HG03066 (cell line): ENCODE measurements around the gene SLC4A3.
A peak's percentile ranks its signal among the peaks of the same experiment; 100 is the strongest.
"Not testable (repeated sequence)": the region's sequence is repeated elsewhere in the genome, so short reads cannot be mapped to it uniquely, and the experiment has no call there.

Experiments
- ATAC-seq: cut with Tn5 transposase; IDR thresholded peaks from one replicate; pipeline ENCODE4 v1.9.1; 2021; ENCODE audit warnings: low read depth; ENCODE audit not compliant: unreplicated experiment

Gene SLC4A3

DNA sequence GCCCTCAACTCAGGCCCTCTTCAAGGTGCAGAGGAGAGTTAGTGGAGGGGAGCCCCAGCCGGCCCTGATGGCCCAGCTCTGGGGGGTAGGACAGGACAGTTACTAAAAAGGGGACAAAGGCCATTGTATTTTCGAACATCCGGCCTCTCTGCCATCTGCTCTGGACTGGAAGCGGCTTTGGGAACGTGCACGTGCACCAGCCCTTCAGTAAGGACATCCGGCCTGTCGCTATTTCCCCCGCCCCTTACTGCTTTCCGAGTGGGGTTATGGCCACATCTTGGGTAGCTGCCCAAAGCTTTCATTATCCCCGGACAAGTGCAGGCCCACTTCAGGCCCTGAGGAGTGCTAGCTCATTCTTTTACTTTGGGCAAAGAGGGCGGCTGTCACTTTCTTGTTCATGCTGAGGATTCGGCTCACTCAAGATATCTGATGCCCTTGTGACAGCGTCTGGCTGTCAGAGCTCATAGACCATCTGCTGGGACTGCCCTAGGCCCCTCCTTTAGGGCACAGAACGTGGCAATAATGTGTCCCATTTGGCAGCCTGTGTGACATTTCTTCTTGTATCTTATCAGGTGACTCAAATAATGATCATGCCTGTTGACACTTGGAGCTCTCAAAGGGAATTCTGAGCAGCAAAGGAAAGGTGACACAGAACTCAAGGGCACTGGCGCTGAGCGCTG is 17.5 kb downstream of the SLC4A3 start:
- ATAC-seq, result no peak

DNA sequence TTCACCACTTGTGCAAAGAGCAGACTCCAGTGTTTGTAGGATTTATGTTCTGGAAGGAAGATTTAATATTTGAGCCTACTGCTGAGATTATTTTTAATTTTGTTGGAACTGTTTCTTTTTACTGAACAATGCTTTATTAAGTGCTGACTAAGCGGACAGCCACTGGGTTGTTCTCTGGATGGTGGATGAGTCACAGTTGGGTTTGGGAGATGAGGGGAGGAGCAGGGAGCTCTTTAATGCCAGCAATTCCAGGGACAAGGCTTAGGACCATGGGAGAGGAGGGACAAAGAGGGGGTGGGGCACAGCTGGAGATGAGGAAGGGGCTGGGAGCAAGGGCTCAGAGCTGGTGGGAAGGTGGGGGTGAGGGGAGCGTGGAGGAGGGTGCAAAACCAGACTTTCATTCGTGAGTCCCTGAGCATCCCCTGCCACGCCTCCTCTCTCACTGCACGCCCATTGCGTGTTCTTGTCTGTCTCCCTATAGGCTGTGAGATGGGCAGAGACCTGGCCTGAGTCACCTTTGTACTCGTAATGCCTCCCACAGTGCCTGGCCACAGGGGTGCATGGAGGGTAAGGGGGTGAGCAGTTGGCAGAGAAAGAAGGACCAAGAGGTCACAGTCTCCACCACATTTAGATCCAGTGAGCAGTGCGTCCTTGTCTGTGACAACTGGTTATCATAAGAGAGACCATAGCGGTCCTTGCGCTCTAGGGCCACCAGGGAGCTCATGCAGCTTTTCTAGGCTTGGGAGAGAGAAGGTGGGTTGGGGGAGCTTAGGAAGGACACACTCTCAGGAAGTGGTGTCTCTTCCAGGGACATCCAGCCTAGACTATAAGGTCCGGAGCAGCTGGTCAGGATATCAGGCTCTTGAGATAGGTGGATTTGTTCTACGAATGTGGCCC is 18.4 kb downstream of the SLC4A3 start:
- ATAC-seq, result no peak

DNA sequence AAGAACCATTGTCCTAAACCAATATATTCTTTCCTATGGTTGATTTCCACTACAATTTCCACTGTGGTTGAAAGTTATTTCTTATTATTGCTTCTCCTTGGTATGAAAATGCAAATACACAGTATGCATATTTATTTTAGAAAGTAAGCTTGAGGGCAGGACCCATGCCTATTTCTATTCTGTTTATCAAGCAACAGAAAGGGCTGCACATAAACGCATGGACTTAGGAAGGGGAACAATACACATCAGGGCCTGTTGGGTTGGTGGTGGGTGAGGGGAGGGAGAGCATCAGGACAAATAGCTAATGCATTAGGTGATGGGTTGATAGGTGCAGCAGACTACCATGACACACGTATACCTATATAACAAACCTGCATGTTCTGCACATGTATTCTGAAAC is 20.7 kb downstream of the SLC4A3 start:
- no peak for ATAC-seq

DNA sequence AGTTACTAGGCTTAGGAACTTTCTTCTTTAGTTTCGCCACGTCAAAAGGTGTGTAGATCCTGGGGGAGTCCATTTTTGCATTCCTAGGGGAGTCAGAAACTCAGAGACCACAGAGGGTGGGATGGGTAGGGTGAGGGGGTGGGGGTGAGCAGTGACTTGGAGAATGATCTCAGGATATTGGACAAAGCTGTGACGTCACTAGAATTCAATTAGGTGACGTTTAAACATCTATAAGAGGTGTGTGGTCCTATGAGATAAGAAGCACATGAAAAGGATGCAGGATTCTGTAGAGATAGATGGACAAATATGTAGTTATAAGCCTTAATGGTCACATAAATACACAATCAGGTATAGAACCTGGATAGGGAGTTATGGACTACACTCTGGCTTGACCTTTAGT is 21.5 kb downstream of the SLC4A3 start:
- no peak for ATAC-seq

DNA sequence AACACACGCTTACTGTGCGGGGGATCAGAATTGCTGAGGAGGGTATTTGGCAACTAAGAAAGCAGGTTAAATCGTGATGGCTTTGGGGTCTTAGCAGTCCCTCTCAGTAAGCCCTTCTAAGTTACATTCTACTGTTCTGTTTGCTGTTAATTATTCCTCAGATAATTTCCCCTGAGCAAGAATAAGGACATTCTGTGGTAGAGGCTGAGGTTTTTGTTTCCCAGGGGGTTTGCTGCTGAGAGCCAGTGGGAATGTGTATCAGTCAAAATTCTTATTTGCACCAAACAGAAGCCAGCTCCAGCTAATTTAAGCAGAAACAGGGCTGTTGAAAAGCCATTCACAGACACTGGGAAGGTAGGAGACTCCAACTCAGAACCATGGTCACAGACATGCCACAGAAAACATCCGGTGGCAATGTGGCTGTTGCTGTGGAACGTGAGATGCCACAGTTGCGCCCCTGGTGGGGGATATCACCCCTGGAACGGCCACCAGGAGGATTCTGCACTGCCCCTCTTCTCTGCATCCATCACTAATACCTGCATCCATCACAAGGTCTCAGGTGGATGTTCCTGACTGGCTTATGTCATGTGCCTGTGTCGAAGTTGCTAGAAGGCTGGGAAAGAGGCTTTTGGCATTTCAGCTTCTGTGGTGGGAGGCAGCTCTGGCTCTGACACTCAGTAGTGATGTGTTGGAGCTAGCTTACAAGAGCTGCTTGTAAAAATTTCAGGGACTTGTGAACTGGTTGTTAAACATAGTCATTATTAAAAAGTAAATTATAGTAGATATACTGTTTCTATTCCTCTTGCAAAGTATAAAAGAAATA is 23.2 kb downstream of the SLC4A3 start:
- peak; percentile 56 for ATAC-seq

DNA sequence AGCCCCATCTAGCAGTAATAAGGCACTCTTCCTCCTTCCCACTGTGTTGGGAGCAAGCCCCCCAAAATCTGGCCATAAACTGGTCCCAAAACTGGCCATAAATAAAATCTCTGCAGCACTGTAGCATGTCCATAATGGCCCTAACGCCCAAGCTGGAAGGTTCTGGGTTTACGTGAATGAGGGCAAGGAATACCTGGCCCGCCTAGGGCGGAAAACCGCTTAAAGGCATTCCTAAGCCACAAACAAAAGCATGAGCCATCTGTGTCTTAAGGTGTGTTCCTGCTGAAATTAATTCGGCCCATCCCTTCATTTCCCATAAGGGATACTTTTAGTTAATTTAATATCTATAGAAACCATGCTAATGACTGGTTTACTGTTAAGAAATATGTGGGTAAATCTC is 24.2 kb downstream of the SLC4A3 start:
- ATAC-seq, result not testable (repeated sequence)

DNA sequence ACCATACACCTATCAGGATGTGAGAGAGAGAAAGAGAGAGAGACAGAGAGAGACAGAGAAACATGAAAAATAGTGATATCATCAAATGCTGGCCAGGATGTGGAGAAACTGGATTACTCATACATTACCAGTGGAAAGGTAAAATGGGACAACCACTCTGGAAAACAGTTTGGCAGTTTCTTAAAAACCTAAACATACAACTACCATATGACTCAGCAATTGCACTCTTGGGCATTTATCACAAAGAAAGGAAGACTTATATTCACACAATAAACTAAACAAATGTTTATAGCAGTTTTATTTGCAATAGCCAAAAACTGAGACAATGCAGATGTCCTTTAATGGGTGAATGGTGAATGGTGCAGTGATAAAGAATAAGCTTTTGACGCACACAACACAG is 29.1 kb downstream of the SLC4A3 start:
- no peak for ATAC-seq

DNA sequence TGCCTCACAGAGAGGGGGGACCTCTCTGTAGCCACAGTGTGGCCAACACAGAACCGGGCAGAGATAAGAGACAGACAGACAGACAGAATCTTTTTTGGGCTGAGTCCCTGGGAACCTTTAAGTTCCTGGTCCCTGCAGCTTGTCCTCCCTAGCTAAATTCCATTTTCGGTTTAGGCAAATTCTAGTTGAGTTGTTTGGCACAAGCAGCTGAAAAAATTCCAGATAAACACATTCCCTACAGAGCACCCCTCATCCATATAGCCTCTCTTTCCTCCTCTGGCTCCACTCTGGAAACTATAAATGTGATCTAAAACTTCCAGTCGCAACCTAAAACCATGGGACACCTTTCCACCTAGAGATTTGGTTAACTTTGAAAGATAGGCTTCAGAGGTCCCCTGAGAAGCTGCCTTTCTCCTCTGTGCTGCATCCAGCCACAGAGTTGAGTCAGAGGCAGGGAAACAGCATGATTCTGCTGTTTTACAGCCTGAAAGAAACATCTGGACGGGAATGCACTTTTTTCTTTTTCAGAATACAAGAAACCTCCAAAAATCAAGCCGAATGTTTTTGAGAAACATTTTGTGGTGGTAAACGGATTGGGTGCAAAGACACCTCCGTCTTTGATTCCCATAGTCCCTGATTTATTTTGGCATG is 30.9 kb downstream of the SLC4A3 start:
- ATAC-seq, result no peak

DNA sequence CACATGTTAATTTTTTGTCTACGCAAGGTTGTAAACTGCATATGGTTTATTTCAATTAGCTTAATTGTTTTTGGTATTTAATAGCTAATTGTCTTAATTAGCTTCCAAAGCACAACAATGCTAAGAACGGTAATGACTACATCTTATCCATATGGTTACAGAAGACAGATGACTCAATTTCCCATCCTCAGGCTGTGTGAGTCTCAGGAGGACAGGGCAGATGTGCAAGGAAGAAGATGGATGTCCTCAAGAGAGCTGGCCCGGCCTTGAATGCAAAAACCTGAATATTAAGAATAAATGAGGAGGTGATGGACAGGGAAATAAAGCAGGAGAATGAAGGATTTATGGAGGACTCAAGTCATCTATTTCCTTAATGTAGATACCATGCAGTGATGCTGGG is 31.4 kb downstream of the SLC4A3 start:
- no peak for ATAC-seq

DNA sequence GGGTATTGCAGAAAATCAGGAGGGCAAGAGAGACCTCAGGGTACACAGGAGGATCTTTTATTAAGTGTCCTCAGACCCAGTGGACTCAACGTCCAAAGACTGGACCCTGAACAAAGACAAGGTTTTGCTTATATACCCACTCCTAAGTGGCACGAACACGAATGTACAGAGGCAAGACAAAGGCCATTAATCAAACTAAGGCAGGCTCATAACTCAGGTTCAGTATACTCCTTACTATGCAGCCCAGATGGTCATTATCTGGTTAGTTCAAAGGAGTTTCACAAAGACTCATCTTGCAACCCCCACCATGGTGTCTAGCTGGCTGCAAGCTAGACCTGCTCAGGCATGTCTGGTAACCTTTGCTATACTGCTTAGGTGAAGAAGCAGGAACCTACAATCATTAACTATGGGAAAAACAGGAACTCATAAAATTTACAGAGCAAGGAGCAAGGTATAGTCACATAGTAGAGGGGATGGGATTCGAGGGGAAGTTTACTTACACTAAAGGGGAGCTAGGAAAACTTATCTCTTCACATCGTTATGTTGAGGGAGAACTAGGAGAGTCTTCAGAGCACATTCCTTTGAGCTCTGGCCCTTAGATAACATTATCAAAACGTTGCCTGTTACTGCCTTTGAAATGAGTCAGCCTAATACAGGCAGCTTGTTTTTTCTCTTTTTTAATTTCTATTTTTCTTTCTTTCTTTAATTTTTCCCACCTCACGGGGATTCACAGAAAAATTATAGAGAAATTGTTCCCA is 33.9 kb downstream of the SLC4A3 start:
- peak; percentile 97 for ATAC-seq

DNA sequence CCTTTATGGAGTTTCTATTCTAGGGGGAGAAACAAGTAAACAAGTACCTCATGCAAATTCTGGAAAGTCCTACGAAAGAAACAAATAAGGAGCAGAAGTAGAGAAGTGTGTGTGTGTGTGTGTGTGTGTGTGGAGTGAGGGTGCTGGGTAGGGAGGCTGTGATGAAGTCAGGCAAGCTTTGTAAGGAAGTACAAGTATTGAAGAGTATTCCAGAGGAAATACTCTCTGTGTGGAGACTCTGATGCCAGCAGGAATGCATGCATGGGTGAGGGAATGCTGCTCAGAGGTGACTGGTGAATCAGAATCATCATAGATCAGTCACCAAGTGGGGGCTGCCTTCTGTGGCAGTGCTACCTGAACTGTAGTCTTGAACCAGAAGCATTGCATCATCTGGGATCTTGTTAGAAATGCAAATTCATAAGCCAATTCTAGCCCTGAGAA is 34.5 kb downstream of the SLC4A3 start:
- ATAC-seq, result no peak

DNA sequence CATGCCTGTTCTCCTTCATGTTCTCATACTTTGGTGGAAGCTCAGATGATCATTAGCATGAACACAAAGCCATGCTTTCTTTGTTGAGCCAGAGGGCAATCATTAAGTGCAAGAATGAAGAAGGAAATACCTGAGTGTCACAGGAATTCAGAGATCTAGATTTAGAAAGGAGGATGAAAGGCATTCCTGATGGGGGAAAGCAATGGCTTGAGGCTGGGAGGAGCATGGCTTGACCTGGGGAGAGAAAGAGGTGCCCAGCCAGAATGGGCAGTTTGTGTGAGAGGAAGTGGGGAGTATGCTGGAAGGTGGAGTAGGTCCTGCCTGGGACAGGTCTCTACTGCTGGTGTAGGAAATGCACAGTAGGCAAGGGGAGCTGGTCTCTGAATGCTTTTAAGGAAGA is 35.1 kb downstream of the SLC4A3 start:
- no peak for ATAC-seq

DNA sequence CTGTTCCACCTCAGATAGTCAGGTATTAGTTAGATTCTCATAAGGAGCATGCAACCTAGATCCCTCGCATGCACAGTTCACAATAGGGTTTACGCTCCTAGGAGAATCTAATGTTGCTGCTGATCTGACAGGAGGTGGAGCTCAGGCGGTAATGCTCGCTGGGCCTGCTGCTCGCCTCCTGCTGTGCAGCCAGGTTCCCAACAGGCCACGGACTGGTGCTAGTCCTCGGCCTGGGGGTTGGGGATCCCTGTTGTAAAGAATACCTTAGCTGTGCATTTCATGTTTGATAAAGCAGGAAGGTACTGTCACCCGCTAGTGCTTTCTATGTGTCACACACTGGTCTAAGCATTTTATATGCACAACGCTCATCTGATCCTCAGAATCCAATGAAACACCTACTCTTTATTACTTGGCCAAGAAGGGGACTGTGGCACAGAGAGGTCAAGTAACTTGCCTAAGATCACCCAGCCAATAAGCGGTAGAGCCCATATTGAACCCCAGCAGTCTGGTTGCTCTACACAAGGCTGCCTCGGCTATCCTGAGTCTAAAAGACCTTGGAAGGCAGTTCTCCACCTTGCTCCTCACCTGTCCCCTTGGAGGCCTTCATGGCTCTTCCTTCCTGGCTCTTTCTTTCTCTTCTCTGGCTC is 35.8 kb downstream of the SLC4A3 start:
- no peak for ATAC-seq

DNA sequence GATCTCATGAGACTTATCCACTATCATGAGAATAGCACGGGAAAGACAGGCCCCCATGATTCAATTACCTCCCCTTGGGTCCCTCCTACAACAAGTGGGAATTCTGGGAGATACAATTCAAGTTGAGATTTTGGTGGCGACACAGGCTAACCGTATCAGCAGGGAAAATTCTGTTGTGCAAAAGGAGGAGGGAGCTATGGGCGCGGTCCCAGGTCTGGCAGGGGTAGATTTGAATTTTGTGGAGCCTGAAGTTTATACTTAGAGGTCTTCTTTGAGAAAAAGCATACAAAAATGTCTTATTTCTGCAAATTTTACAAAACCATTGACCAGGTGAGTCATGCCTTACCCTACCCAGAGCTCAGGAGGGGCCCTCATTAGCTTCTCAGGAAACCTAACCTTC is 36.6 kb downstream of the SLC4A3 start:
- ATAC-seq, result no peak

DNA sequence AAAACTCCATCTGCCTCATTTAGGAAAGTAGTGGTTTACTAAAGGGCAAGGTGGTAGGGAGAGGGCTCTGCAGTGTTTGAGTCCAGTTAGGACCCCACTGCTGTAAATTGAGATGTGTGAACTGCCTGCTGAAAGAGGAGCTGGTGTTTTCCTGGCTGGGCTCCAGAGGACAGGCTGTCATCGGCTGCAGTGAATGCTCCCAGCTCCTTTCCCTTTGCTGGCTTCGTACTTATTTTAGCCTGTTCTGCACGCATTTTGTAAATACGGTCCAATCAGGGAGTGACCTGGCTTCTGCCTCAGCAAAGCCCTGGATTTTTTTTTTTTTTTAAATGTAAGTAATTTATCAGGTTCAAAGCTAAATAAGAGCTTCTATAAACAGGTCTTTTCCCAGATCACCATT is 37.5 kb downstream of the SLC4A3 start:
- no peak for ATAC-seq

DNA sequence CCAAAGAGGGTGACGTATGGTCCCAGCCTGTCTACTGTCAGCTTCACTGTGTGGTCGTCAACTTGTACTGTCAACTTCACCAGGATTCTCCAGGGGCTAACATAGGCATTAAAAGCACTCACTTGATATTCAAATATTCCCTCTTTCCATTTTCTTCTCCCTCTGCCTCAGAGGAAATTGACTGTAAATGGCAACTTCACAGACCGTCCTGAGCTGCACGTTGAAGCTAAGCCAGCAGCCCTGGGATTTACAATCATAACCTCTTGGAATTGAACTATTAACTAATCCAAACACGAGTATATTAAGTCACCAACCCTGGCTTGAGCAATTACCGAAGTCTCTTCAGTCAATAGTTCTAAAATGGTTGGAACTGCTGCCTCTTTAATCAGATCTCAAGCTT is 38.5 kb downstream of the SLC4A3 start:
- ATAC-seq, result no peak

DNA sequence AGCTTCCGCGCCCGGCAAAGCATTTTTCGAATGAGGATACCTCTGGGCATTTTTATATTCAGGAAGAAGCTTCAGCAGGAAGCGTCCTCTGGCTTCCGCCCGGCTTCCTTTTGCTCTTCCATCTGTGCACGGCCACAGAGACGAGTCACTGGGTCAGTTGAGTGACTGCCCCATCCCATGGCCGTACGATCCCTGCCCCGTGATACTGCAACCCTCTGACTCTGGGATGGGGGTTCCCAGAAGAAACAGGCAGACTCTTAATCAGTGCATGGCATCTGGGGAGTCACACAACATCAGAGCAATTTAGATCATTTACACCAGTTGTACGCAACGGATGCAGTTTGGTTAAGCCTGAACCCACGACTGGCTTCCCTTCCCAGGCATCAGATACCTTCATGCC is 40.9 kb downstream of the SLC4A3 start:
- no peak for ATAC-seq

DNA sequence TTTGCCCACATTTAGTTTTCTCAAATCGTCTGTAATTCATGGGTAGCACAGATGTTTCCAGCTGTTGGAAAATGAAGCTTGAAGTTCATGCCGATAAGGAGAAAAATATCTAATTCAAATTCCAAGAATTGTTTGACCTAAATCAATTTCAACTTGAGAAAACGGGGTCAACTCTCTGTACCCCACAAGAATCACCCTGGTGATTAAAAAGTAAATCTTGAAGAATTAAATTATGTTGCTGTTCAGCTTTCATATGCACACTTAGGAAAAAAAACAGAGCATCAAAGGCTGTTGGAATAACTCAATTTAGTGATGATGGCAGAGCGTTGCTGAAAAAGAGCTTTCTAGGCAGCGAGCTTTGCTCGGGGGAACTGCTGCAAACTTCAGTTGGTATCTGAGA is 43.0 kb downstream of the SLC4A3 start:
- ATAC-seq, result no peak

DNA sequence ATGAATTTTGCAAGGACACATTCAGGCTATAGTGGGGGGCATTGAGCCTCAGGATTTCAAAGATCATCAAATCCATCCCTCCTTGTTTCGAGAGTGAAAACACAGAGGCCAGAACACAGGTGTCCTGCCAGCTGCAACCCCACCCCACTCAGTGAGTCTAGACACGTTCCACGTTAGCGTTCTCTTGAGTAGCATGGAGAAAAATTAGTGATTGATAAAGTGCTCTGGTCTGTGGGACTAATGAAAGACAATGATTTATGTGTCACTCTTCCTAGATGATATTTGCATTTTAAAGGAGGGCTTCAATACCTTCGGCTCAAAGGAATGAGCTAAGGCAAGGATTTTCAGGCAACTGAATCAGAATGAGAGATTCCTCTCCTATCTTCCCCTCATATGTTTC is 43.8 kb downstream of the SLC4A3 start:
- no peak for ATAC-seq
